Measurements from ENCODE around the gene SLC5A6.

DNA sequence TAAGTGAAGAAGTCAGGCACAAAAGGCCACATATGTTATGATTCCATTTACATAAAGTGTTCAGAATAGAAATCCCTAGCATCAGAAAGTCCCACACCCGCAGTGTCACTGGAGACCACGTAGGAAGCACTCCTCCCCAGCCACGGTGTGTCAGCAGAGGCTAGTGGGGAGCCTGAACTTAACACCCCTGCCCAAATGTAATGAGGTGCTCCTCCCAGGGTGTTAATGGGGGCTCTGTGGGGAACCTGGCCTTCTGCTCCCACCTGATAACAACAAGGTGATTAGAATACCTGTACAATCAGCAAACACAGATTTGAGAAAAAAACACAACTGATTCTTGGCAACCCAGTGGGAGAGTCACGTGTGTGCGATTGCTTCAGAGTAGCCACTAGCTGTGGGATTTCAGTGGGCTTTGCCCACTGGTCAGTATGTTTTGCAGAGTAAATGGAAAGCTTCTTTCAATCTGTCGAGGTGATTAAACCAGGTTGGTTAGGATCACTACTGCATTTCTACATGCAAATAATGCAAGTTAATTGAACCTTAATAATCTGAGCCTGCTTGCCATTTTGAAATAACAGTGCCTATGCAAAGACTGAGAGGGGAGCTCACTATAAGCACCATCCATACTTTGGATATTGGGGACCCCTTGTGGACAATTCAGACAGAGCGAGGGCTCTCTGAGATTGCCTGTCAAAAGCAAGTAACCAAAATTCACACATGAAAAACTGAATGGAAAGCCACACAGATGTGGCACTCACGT, 20.8 kb downstream of the SLC5A6 start:
- TF ChIP-seq, protein P1, sequence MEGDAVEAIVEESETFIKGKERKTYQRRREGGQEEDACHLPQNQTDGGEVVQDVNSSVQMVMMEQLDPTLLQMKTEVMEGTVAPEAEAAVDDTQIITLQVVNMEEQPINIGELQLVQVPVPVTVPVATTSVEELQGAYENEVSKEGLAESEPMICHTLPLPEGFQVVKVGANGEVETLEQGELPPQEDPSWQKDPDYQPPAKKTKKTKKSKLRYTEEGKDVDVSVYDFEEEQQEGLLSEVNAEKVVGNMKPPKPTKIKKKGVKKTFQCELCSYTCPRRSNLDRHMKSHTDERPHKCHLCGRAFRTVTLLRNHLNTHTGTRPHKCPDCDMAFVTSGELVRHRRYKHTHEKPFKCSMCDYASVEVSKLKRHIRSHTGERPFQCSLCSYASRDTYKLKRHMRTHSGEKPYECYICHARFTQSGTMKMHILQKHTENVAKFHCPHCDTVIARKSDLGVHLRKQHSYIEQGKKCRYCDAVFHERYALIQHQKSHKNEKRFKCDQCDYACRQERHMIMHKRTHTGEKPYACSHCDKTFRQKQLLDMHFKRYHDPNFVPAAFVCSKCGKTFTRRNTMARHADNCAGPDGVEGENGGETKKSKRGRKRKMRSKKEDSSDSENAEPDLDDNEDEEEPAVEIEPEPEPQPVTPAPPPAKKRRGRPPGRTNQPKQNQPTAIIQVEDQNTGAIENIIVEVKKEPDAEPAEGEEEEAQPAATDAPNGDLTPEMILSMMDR (conservative IDR thresholded peaks at IDR 0.05): peak; percentile 84
- no peak for TF ChIP-seq EZH2 (IDR thresholded peaks at IDR 0.05; ENCODE audit: low read depth)
